IPS-18c (cell line): ENCODE measurements around the gene SWT1.
"Not testable (repeated sequence)": the region's sequence is repeated elsewhere in the genome, so short reads cannot be mapped to it uniquely, and the experiment has no call there.

Experiments used
- H3K4me3 ChIP-seq: 2 replicates; pipeline ENCODE4 v1.7.0; 2013; ENCODE audit warnings: low read depth, mild to moderate bottlenecking, low read length, moderate library complexity; ENCODE audit not compliant: insufficient read depth
- H3K9me3 ChIP-seq: one replicate; pipeline ENCODE4 v1.6.1; 2013; ENCODE audit warnings: mild to moderate bottlenecking, low read length, moderate library complexity; ENCODE audit not compliant: control insufficient read depth, insufficient read depth

The SWT1 gene

GRCh38 chr1:185321104-185321503 lies 164.1 kb downstream of the SWT1 start:
- not testable (repeated sequence) for H3K4me3 ChIP-seq

GRCh38 chr1:185321653-185322221 lies 164.8 kb downstream of the SWT1 start:
- not testable (repeated sequence) for H3K9me3 ChIP-seq, H3K4me3 ChIP-seq

More at GRCh38 chr1:185321104-185321503, 164.1 kb downstream of the SWT1 start:
- not testable (repeated sequence) for H3K9me3 ChIP-seq

- no peak overlapping the region for H3K4me3 ChIP-seq
- no peaks in the 10 kb centered on the region for H3K9me3 ChIP-seq
Observed at GRCh38 chr1:185322636-185323035, 165.7 kb downstream of the SWT1 start.

GRCh38 chr1:185324118-185324517 lies 167.2 kb downstream of the SWT1 start:
- H3K4me3 ChIP-seq: no peak overlapping the region
- H3K9me3 ChIP-seq: no peaks in the 10 kb centered on the region

- no peaks in the 10 kb centered on the region for H3K9me3 ChIP-seq
Observed at GRCh38 chr1:185325413-185325812, 168.4 kb downstream of the SWT1 start.

GRCh38 chr1:185328255-185328654 lies 171.3 kb downstream of the SWT1 start:
- Histone ChIP-seq H3K9me3 (no peaks in the 10 kb centered on the region), H3K4me3 (no peak overlapping the region)

More at GRCh38 chr1:185325413-185325812, 168.4 kb downstream of the SWT1 start:
- no peak overlapping the region for H3K4me3 ChIP-seq

- no peak overlapping the region for H3K4me3 ChIP-seq
- H3K9me3 ChIP-seq: no peaks in the 10 kb centered on the region
Observed at GRCh38 chr1:185334182-185334581, 177.2 kb downstream of the SWT1 start.

GRCh38 chr1:185337246-185337645 lies 180.3 kb downstream of the SWT1 start:
- no peak overlapping the region for H3K4me3 ChIP-seq
- H3K9me3 ChIP-seq: no peaks in the 10 kb centered on the region

- Histone ChIP-seq H3K4me3 (no peak overlapping the region), H3K9me3 (no peaks in the 10 kb centered on the region)
Observed at GRCh38 chr1:185338719-185339622, 182.0 kb downstream of the SWT1 start.

GRCh38 chr1:185341196-185341781 lies 184.3 kb downstream of the SWT1 start:
- no peaks in the 10 kb centered on the region for H3K9me3 ChIP-seq

More at GRCh38 chr1:185341196-185341781, 184.3 kb downstream of the SWT1 start:
- H3K4me3 ChIP-seq: no peak overlapping the region
